Measurements from ENCODE around the gene B4GALT1.
A peak's percentile ranks its signal among the peaks of the same experiment; 100 is the strongest.

The B4GALT1 gene

GRCh38 chr9:33167084-33167971, at the start of gene B4GALT1:
Gene B4GALT1, minus strand, starts transcription at chr9:33167336. Its CDS starts 167 bp downstream, at chr9:33167169.
- peak; percentile 91 to 92 for DNase-seq (ENCODE audit: low read depth in 2 of 2)

GRCh38 chr9:33211695-33212393, 44.7 kb upstream of the B4GALT1 start:
- DNase-seq (ENCODE audit: low read depth in 2 of 2), result no peak

- DNase-seq (ENCODE audit: low read depth in 2 of 2), result no peak
Measured at GRCh38 chr9:33210006-33210715, 43.0 kb upstream of the B4GALT1 start.

GRCh38 chr9:33209394-33209793, 42.3 kb upstream of the B4GALT1 start:
- no peak for DNase-seq (ENCODE audit: low read depth in 2 of 2)

GRCh38 chr9:33202552-33203201, 35.5 kb upstream of the B4GALT1 start:
- peak; percentile 68 to 69 for DNase-seq (ENCODE audit: low read depth in 2 of 2)

GRCh38 chr9:33202018-33202417, 34.9 kb upstream of the B4GALT1 start:
- DNase-seq (ENCODE audit: low read depth in 2 of 2), result no peak

GRCh38 chr9:33198165-33198564, 31.0 kb upstream of the B4GALT1 start:
- no peak for DNase-seq (ENCODE audit: low read depth in 2 of 2)

GRCh38 chr9:33197279-33198152, 30.4 kb upstream of the B4GALT1 start:
- DNase-seq (ENCODE audit: low read depth in 2 of 2), result no peak

- no peak for DNase-seq (ENCODE audit: low read depth in 2 of 2)
Measured at GRCh38 chr9:33196736-33197135, 29.6 kb upstream of the B4GALT1 start.

GRCh38 chr9:33193818-33194217, 26.7 kb upstream of the B4GALT1 start:
- no peak for DNase-seq (ENCODE audit: low read depth in 2 of 2)

- no peak for DNase-seq (ENCODE audit: low read depth in 2 of 2)
Measured at GRCh38 chr9:33192493-33193255, 25.5 kb upstream of the B4GALT1 start.

- DNase-seq (ENCODE audit: low read depth in 2 of 2), result no peak
Measured at GRCh38 chr9:33190021-33190705, 23.0 kb upstream of the B4GALT1 start.

- no peak for DNase-seq (ENCODE audit: low read depth in 2 of 2)
Measured at GRCh38 chr9:33189331-33189791, 22.2 kb upstream of the B4GALT1 start.

GRCh38 chr9:33188711-33189110, 21.6 kb upstream of the B4GALT1 start:
- DNase-seq (ENCODE audit: low read depth in 2 of 2), result no peak

GRCh38 chr9:33187519-33188218, 20.5 kb upstream of the B4GALT1 start:
- DNase-seq (ENCODE audit: low read depth in 2 of 2), result peak; percentile 70 to 73

GRCh38 chr9:33186457-33187168, 19.5 kb upstream of the B4GALT1 start:
- no peak for DNase-seq (ENCODE audit: low read depth in 2 of 2)

GRCh38 chr9:33185858-33186257, 18.7 kb upstream of the B4GALT1 start:
- DNase-seq (ENCODE audit: low read depth in 2 of 2), result no peak

- no peak for DNase-seq (ENCODE audit: low read depth in 2 of 2)
Measured at GRCh38 chr9:33185406-33185805, 18.3 kb upstream of the B4GALT1 start.

Data from fibroblast of skin of left biceps (primary cell).